Activated T-cell treated with anti-CD3 and anti-CD28 coated beads for 48 hours (primary cell): ENCODE data around the gene RBM17.
"Not testable (repeated sequence)": the region's sequence is repeated elsewhere in the genome, so short reads cannot be mapped to it uniquely, and the experiment has no call there.

Source experiments
- DNase-seq: peaks from one replicate; pipeline ENCODE4 v3.0.0-alpha.2; 2020; ENCODE audit warnings: low read depth

Gene RBM17

GRCh38 chr10:6080417-6080973 is 8.3 kb upstream of the RBM17 start:
- DNase-seq: no peak

GRCh38 chr10:6082496-6083395 is 6.1 kb upstream of the RBM17 start:
- DNase-seq: no peak

GRCh38 chr10:6083523-6084475 is 5.0 kb upstream of the RBM17 start:
- DNase-seq: peak; percentile 61

- DNase-seq: peak; percentile 84
These were observed 2.2 kb upstream of the RBM17 start for GRCh38 chr10:6086375-6087233.

- DNase-seq: no peak
These were observed 743 bp downstream of the RBM17 start for GRCh38 chr10:6089334-6090219.

- DNase-seq: no peak
These were observed 2.8 kb downstream of the RBM17 start for GRCh38 chr10:6091630-6092029.

GRCh38 chr10:6092731-6093130 is 3.9 kb downstream of the RBM17 start:
- no peak for DNase-seq

GRCh38 chr10:6095810-6096570 is 7.2 kb downstream of the RBM17 start:
- no peak for DNase-seq

- DNase-seq: no peak
These were observed 8.2 kb downstream of the RBM17 start for GRCh38 chr10:6097063-6097462.

- no peak for DNase-seq
These were observed 9.3 kb downstream of the RBM17 start for GRCh38 chr10:6098156-6098555.

GRCh38 chr10:6100370-6100769 is 11.5 kb downstream of the RBM17 start:
- no peak for DNase-seq

GRCh38 chr10:6101181-6101580 is 12.3 kb downstream of the RBM17 start:
- DNase-seq: no peak

GRCh38 chr10:6102128-6102527 is 13.3 kb downstream of the RBM17 start:
- no peak for DNase-seq

- DNase-seq: no peak
These were observed 14.8 kb downstream of the RBM17 start for GRCh38 chr10:6103591-6103990.

- not testable (repeated sequence) for DNase-seq
These were observed 18.8 kb downstream of the RBM17 start for GRCh38 chr10:6107616-6108015.

- no peak for DNase-seq
These were observed 19.2 kb downstream of the RBM17 start for GRCh38 chr10:6108072-6108471.

GRCh38 chr10:6108631-6109443 is 20.0 kb downstream of the RBM17 start:
- no peak for DNase-seq

- DNase-seq: no peak
These were observed 20.6 kb downstream of the RBM17 start for GRCh38 chr10:6109444-6109775.

- DNase-seq: no peak
These were observed 21.3 kb downstream of the RBM17 start for GRCh38 chr10:6110136-6110535.
